ENCODE measurements around the gene ANAPC1. TPM values are rescaled to one million over a fixed set of nuclear protein-coding genes. Genes with fewer than 3 reads are reported as not detected.
"Not testable (repeated sequence)": the region's sequence is repeated elsewhere in the genome, so short reads cannot be mapped to it uniquely, and the experiment has no call there.

ANAPC1 gene
- polyA plus RNA-seq, 1 of the 3 experiments (the other 2 are of a cell fraction) = 16.0 TPM

GRCh38 chr2:111860005-111860404, 24.0 kb downstream of the ANAPC1 start:
- H3K4me3 ChIP-seq (ENCODE audit: low read depth in 2 of 2, low read length in 1 of 2); POLR2A ChIA-PET: not testable (repeated sequence)

GRCh38 chr2:111852544-111852943, 31.4 kb downstream of the ANAPC1 start:
- H3K4me1 ChIP-seq (ENCODE audit: control insufficient read depth in 1 of 2, insufficient read depth in 2 of 2, low read depth in 1 of 2, low read length in 1 of 2); H3K4me2 ChIP-seq; H3K27ac ChIP-seq (ENCODE audit: low read depth in 2 of 2, low read length in 1 of 2); POLR2A ChIA-PET; H3F3A ChIP-seq (replicated peaks; ENCODE audit: insufficient read depth); H3K79me2 ChIP-seq (ENCODE audit: insufficient read depth); H3K9ac ChIP-seq; CTCF ChIA-PET; H4K20me1 ChIP-seq (ENCODE audit: insufficient read depth); H3K4me3 ChIP-seq (ENCODE audit: low read depth in 2 of 2, low read length in 1 of 2); H3K9me3 ChIP-seq; DNase-seq; H3K27me3 ChIP-seq (ENCODE audit: insufficient read depth); H3K9me2 ChIP-seq; H2AFZ ChIP-seq (ENCODE audit: low read depth): not testable (repeated sequence)
- peaks cover 2 to 17% of the 10 kb centered on the region in 2 experiments for H3K36me3 ChIP-seq (replicated peaks in 1 of 2; ENCODE audit: control insufficient read depth in 1 of 2, insufficient read depth in 2 of 2, low read length in 1 of 2)
- WGBS (ENCODE audit: low lambda C conversion rate) = 85% methylated on average over 3 of the region's 3 CpGs

More at GRCh38 chr2:111860005-111860404, 24.0 kb downstream of the ANAPC1 start:
- H4K20me1 ChIP-seq (ENCODE audit: insufficient read depth); H2AFZ ChIP-seq (ENCODE audit: low read depth); H3F3A ChIP-seq (replicated peaks; ENCODE audit: insufficient read depth); DNase-seq; H3K4me2 ChIP-seq; H3K27me3 ChIP-seq (ENCODE audit: insufficient read depth); H3K9ac ChIP-seq; CTCF ChIA-PET; H3K79me2 ChIP-seq (ENCODE audit: insufficient read depth); H3K9me2 ChIP-seq; H3K4me1 ChIP-seq (ENCODE audit: control insufficient read depth in 1 of 2, insufficient read depth in 2 of 2, low read depth in 1 of 2, low read length in 1 of 2); H3K36me3 ChIP-seq (replicated peaks in 1 of 2; ENCODE audit: control insufficient read depth in 1 of 2, insufficient read depth in 2 of 2, low read length in 1 of 2); H3K27ac ChIP-seq (ENCODE audit: low read depth in 2 of 2, low read length in 1 of 2); H3K9me3 ChIP-seq: not testable (repeated sequence)
- WGBS (ENCODE audit: low lambda C conversion rate) = 64% methylated on average over 3 of the region's 3 CpGs

- H3K4me3 ChIP-seq (ENCODE audit: low read depth in 2 of 2, low read length in 1 of 2); POLR2A ChIA-PET; CTCF ChIA-PET; H3K9me2 ChIP-seq; H3K27ac ChIP-seq (ENCODE audit: low read depth in 2 of 2, low read length in 1 of 2); DNase-seq; H3K27me3 ChIP-seq (ENCODE audit: insufficient read depth); H3K79me2 ChIP-seq (ENCODE audit: insufficient read depth); H3K4me2 ChIP-seq; H4K20me1 ChIP-seq (ENCODE audit: insufficient read depth); H2AFZ ChIP-seq (ENCODE audit: low read depth); H3K9me3 ChIP-seq; H3K4me1 ChIP-seq (ENCODE audit: control insufficient read depth in 1 of 2, insufficient read depth in 2 of 2, low read depth in 1 of 2, low read length in 1 of 2); H3F3A ChIP-seq (replicated peaks; ENCODE audit: insufficient read depth); H3K9ac ChIP-seq: not testable (repeated sequence)
- TF ChIP-seq RAD21 (IDR thresholded peaks at IDR 0.05; ENCODE audit: low read length) = peak; percentile 26
- peak; percentile 55 for TF ChIP-seq CTCF (IDR thresholded peaks at IDR 0.05)
- peak; percentile 8; the same call in 1 of the 2 replicates for TF ChIP-seq SMC3 (IDR thresholded peaks at IDR 0.05; ENCODE audit: low read depth, low read length)
- peaks cover 2 to 14% of the 10 kb centered on the region in 2 experiments for H3K36me3 ChIP-seq (replicated peaks in 1 of 2; ENCODE audit: control insufficient read depth in 1 of 2, insufficient read depth in 2 of 2, low read length in 1 of 2)
- WGBS (ENCODE audit: low lambda C conversion rate) = 12% methylated on average over 4 of the region's 4 CpGs
Measured at GRCh38 chr2:111850646-111851045, 33.3 kb downstream of the ANAPC1 start.

GRCh38 chr2:111839625-111840282, 44.2 kb downstream of the ANAPC1 start:
- H3K9ac ChIP-seq; H3F3A ChIP-seq (replicated peaks; ENCODE audit: insufficient read depth); H3K9me3 ChIP-seq; DNase-seq; H2AFZ ChIP-seq (ENCODE audit: low read depth); H3K79me2 ChIP-seq (ENCODE audit: insufficient read depth); CTCF ChIA-PET; H4K20me1 ChIP-seq (ENCODE audit: insufficient read depth); H3K4me3 ChIP-seq (ENCODE audit: low read depth in 2 of 2, low read length in 1 of 2); H3K4me1 ChIP-seq (ENCODE audit: control insufficient read depth in 1 of 2, insufficient read depth in 2 of 2, low read depth in 1 of 2, low read length in 1 of 2); H3K4me2 ChIP-seq; POLR2A ChIA-PET; H3K9me2 ChIP-seq; H3K27me3 ChIP-seq (ENCODE audit: insufficient read depth): not testable (repeated sequence)
- Histone ChIP-seq H3K36me3 (replicated peaks in 1 of 2; ENCODE audit: control insufficient read depth in 1 of 2, insufficient read depth in 2 of 2, low read length in 1 of 2) (peaks cover 0 to 12% of the 10 kb centered on the region in 2 experiments), H3K27ac (ENCODE audit: low read depth in 2 of 2, low read length in 1 of 2) (peak overlapping the region in 1 of 2 experiments; percentile 29; a peak in 1 of 4 replicates)
- WGBS (ENCODE audit: low lambda C conversion rate) = 72% methylated on average over 3 of the region's 3 CpGs

- H3K79me2 ChIP-seq (ENCODE audit: insufficient read depth) = not testable (repeated sequence)
Measured at GRCh38 chr2:111838992-111839391, 45.0 kb downstream of the ANAPC1 start.

GRCh38 chr2:111834221-111834620, 49.8 kb downstream of the ANAPC1 start:
- H3K27me3 ChIP-seq (ENCODE audit: insufficient read depth); CTCF ChIA-PET; H3K4me2 ChIP-seq; H3K27ac ChIP-seq (ENCODE audit: low read depth in 2 of 2, low read length in 1 of 2); DNase-seq; H3K9ac ChIP-seq; H2AFZ ChIP-seq (ENCODE audit: low read depth); H3K9me2 ChIP-seq; POLR2A ChIA-PET; H4K20me1 ChIP-seq (ENCODE audit: insufficient read depth); H3K36me3 ChIP-seq (replicated peaks in 1 of 2; ENCODE audit: control insufficient read depth in 1 of 2, insufficient read depth in 2 of 2, low read length in 1 of 2); H3K4me3 ChIP-seq (ENCODE audit: low read depth in 2 of 2, low read length in 1 of 2); H3K79me2 ChIP-seq (ENCODE audit: insufficient read depth); H3F3A ChIP-seq (replicated peaks; ENCODE audit: insufficient read depth); H3K4me1 ChIP-seq (ENCODE audit: control insufficient read depth in 1 of 2, insufficient read depth in 2 of 2, low read depth in 1 of 2, low read length in 1 of 2); H3K9me3 ChIP-seq: not testable (repeated sequence)
- 98% methylated on average over 3 of the region's 3 CpGs for WGBS (ENCODE audit: low lambda C conversion rate)

More at GRCh38 chr2:111838992-111839391, 45.0 kb downstream of the ANAPC1 start:
- DNase-seq; CTCF ChIA-PET; H3K4me2 ChIP-seq; H3K9ac ChIP-seq; H3K27me3 ChIP-seq (ENCODE audit: insufficient read depth); H4K20me1 ChIP-seq (ENCODE audit: insufficient read depth); H3K27ac ChIP-seq (ENCODE audit: low read depth in 2 of 2, low read length in 1 of 2); H2AFZ ChIP-seq (ENCODE audit: low read depth); H3K4me3 ChIP-seq (ENCODE audit: low read depth in 2 of 2, low read length in 1 of 2); H3K4me1 ChIP-seq (ENCODE audit: control insufficient read depth in 1 of 2, insufficient read depth in 2 of 2, low read depth in 1 of 2, low read length in 1 of 2); H3K9me3 ChIP-seq; H3K9me2 ChIP-seq; POLR2A ChIA-PET; H3F3A ChIP-seq (replicated peaks; ENCODE audit: insufficient read depth): not testable (repeated sequence)
- H3K36me3 ChIP-seq (replicated peaks in 1 of 2; ENCODE audit: control insufficient read depth in 1 of 2, insufficient read depth in 2 of 2, low read length in 1 of 2) = peaks cover 6 to 12% of the 10 kb centered on the region in 2 experiments
- WGBS (ENCODE audit: low lambda C conversion rate) = 92% methylated on average over 1 of the region's 1 CpG

All from SK-N-SH (cell line).